IPS DF 4.7 (cell line): Measurements from ENCODE around the gene TIGD6.

ENCODE experiments used
- DNase-seq: peaks from one replicate; pipeline ENCODE4 v3.0.0-alpha.2; 2013; ENCODE audit warnings: low spot score; ENCODE audit errors: extremely low read depth

The TIGD6 gene

GRCh38 chr5:150017226-150018005 lies 17.0 kb upstream of the TIGD6 start:
- DNase-seq, result no peak

DNA sequence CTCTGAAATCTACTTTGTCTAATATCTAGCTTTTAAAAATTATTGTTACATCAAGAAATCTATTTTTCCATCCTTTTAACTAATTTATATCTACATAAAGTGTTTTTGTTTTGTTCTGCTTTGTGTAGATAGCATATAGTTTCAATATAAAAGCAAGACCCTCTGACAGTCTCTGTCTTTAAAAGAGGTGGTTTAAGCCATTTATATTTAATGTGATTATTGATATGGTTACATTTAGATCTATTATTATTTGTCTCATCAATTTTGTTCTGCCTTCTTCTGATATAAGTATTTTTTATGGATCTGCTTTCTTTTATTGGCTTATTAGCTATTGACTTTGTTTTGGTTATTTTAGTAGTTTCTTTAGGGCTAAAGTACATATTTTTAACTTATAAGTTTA lies 16.1 kb upstream of the TIGD6 start:
- DNase-seq, result no peak

DNA sequence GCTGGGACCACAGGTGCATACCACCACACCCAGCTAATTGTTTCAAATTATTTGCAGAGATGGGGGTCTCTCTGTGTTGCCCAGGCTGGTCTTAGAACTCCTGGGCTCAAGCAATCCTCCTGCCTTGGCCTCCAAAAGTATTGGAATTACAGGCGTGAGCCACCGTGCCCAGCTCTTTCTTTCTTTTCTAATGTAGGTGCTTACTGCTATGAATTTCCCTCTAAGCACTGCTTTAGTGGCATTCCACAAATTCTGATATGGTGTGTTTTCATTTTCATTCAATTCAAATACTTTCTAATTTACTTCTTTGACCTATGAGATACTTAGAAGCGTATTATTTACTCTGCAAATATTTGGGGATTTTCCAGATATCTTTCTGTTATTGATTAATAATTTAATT lies 15.0 kb upstream of the TIGD6 start:
- no peak for DNase-seq

DNA sequence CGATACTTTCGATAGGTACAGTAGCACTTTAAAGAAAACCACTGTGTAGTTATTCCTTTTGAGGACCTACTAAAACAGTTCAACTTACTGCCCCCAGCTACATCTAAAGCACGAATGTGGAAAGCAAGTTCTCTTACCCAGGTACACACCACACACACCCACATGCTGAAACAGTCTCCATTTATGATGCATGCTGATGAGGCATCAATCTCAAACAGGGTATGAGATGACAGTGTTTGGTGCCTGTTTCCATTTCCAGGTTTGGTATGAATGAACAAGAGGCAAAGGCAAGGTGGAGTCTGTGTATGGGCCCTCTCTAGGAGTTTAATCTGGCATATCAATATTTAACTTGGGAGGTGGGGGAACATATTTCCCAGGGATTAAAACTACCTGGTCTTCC lies 14.0 kb upstream of the TIGD6 start:
- no peak for DNase-seq

- DNase-seq, result no peak
Observed at GRCh38 chr5:150013931-150014330, 13.5 kb upstream of the TIGD6 start.

DNA sequence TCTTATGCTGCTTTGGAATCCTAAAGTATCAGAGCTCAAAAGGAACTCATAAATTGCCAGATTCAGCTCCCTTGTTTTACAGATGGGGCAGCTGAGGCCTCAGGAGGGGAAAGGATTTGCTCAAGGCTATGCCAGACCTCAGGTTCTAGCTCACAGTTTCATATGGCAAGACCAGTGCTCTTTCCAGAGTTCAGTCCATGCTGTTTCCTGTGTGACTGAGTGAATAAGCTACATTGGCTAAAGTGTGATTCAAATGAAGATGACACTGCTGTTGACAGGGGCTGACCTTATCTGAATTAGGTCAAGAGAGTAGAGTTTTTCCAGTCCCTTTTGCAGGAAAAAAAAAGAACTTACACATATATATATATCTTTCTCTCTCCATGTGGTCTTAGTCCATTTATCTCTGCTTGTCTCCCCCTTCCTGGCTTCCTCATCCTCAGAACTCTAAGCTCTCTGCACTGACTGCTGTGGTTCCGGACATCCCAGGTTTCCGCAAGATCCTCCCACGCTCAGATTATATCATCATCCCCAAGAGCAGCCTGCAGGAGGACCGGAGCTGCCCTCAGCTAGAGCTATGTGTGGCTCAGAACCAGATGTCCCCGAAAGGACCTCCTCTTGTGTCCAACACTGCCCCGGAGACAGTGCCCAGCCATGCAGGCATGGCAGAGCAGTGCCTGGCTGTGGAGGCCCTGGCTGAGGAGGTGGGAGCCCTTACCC lies 9.4 kb upstream of the TIGD6 start:
- no peak for DNase-seq

DNA sequence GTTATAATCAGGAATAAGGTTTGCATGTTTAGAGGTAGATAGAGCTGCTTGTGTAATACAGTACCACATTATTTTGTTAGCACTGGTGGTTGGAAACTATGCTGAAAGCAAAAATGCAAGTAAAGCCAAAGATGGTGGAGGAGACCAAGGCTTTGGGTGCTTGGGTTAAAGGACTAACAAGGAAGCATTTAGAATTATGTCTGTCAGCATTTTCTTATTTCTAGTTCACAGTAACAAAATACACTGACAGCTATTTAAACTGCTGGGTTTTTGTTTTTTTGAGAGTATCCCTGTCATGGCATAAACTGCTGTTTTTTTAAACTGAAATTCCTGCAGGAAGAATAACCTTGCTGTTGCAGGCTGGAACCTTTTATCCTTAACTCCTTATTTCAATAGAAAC lies 6.6 kb upstream of the TIGD6 start:
- DNase-seq, result no peak

DNA sequence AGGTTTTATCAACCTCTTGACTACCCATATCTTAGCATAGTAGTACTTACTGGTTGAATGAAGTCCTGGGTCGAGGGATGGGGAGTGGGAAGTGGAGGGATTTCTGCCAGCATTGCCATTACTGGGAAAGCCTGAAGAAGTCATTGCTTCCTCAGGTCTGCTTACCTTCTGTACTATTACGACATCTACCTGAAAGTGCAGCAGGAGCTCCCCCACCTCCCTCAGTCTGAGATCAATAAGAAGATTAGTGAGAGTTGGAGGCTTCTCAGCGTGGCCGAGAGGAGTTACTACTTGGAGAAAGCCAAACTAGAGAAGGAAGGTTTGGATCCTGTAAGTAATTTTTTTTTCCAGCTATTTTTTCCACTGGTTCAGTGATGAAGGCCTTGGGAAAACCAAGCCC lies 5.9 kb upstream of the TIGD6 start:
- DNase-seq, result no peak

- no peak for DNase-seq
Observed at GRCh38 chr5:150001660-150002486, 1.4 kb upstream of the TIGD6 start.

DNA sequence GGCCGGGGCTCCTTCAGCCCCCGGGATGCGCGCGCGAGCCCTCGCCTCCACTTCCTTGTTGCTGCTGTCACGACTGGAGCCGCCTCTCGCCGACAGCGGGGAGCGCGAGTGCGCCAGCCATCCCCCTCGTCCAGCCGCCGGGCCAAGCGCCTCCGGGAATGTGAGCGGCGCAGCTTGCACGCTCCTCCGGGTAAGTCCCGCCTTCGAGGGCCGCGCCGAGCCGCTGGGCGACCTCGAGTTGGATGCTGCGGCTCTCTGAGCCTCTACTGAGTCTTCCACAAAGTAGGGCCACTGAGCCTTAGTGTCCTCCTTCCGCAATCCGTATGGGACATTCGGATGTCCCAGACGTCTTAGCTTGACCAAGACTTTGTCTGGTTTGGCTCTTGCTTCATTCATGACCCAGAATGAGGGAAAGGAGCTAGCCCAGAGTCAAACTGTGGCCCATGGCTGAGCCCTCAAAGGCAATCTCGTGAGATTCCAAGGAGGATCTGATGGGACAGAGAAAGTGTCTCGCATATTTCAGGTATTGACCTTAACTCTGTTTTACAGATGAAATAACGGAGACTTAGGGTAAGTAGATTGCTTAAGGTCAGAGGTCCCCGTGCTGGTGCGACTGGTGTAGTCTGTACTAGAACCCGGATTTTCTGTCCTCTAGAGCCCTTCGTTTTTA lies 671 bp upstream of the TIGD6 start:
- DNase-seq, result no peak

DNA sequence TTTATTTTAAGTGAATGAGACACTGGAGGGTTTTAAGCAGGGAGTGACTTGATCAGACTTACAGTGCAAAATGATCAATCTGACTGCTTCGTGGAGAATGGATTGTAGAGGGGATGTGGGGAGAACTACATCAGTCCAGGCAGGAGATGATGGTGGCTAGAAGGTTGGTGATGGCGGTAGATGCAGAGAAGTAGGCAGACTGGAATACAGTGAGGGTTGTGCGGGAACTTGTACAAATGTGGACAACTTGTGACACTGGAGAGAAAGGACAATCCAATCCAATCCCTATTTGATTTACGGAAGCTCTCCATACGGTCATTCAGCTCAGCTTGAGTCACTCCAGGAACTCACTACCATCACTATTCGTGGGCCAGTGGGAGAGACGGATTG lies 593 bp downstream of the TIGD6 start:
- no peak for DNase-seq

- DNase-seq, result no peak
Observed at GRCh38 chr5:149999359-149999758, 1.1 kb downstream of the TIGD6 start.

- DNase-seq, result no peak
Observed at GRCh38 chr5:149998281-149998680, 2.2 kb downstream of the TIGD6 start.

- no peak for DNase-seq
Observed at GRCh38 chr5:149996205-149996890, 4.1 kb downstream of the TIGD6 start.

DNA sequence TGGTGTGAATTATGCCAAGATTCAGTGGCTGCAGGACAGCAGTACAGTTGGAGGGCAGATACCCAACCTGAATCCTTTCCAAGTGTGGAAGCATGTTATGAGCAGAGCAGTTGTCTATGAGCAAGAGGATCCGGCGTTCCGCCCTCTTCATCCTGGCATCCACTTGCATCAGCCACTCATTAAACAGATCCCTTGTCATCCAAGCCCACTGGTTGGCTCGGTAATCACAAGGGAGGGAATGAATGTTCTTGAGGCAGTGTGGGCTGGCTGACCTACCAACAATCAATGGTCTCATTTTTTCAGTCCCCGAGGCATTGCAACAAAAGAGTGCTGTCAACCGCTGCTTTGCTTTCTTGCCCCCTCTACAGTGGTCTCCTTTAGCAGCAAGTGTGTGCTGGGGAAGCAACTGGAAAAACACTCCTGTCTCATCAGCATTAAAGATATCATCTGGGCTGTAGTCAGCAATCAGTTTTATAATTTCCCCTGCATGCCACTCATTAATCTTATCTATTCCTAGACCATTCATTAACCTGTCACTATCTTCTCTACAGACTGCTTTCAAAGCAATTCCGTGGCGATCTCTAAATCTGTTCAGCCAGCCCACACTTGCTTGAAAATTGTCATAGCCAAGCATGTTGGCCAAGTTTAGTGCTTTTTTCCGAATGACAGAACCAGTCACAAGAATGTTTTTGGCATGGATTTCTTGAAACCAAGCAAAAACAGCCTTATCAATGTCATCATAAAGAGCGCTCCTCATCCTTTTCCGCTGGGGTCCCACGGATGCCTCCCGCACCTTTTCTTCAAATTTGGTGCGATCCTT lies 4.9 kb downstream of the TIGD6 start:
- no peak for DNase-seq

DNA sequence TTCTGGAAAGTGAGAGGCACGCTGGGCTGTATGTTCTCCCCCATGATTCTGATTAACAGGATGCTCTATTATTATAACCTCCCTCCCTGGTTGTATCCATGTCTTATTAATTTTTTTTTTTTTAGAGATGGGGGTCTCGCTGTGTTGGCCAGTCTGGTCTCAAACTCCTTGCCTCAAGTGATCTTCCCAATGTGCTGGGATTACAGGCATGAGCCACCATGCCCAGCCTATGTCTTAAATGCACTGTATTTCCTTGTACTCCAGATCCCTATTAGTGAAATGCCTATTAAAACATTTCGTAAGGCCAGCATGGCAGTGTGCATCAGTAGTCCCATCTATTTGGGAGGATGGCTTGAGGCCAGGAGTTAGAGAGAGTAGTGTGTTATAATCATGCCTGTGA lies 7.0 kb downstream of the TIGD6 start:
- DNase-seq, result no peak

DNA sequence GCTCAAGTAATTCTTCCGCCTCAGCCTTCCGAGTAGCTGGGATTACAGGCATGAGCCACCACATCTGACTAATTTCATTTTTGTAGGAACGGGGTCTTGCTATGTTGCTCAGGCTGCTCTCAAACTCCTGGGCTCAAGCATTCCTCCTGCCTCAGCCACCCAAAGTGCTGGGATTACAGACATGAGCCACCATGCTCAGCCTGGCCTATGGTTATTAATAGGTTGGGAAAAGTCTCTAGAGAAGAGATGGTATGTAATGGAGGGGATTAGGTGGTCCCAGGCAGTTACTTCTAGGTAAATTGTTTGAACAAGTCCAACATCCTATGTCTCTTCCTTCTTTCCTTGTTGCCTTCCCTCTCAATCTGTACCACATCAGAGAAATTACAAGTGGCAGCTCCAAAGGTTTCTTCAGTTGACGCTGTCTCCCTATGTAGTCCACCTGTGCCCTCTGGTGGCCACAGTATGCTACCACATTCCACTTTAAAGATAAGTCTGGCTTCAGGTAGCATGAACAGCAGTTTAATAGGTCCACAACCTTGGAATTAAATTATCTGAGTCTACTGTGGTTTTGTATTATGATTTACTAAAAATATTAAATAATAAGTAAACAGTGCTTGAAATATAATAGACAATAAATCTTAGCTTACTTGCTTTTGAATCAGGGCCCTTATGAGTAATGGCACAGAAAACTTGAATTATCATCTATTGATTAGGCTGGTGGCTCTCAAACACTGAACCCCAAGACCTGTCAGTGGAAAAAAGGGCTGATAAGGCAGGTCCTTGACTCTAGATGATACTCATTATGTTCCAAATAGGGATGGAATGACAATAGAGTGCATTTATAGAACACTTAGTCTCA lies 9.7 kb downstream of the TIGD6 start:
- DNase-seq, result peak; percentile 25

DNA sequence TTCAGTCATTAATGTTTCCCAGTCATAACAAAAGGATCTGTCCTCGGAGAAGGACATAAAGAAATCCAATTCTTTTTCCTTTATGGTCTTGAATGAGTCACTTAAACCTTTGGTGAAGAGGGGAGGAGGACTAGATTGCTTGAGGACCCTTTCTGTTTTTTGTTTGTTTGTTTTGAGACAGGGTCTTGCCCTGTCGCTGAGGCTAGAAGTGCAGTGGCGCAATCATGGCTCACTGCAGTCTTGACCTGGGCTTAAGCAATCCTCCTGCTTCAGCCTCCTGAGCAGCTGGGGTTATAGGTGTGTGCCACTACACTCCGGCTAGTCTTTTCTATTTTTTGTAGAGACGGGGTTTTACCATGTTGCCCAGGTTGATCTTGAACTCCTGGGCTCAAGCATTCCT lies 12.3 kb downstream of the TIGD6 start:
- no peak for DNase-seq

DNA sequence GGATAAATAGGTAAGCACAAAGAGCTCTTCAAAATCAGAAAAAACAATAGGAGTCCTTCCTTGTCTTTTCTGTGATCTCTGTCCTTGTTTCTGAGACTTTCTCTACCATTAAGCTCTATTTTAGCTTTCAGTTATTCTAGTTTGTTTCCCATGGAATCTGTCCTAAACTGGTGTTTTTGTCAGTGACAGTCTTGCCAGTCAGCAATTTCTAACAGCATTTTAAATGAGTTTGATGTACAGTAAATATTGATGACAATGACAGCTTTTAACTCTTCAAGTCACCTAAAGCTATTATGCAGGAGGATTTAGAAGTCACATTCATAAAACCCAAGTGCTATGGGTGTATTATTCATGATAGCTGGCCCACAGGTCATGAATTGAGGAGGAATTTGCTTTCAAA lies 17.9 kb downstream of the TIGD6 start:
- no peak for DNase-seq
